HG03460 (cell line): ENCODE data around the gene STRA8.

Experiments
- ATAC-seq: cut with Tn5 transposase; IDR thresholded peaks from one replicate; pipeline ENCODE4 v1.9.1; 2021; ENCODE audit not compliant: unreplicated experiment

The STRA8 gene

GRCh38 chr7:135233570-135233969, at the start of gene STRA8:
TSS of gene STRA8 (plus strand) at chr7:135233838. CDS start at chr7:135240525, 6,687 bp downstream.
- ATAC-seq, result no peak

- ATAC-seq, result no peak
These were observed 49.3 kb upstream of the STRA8 start for GRCh38 chr7:135184254-135184841.

- no peak for ATAC-seq
These were observed 48.0 kb upstream of the STRA8 start for GRCh38 chr7:135185471-135186260.

- ATAC-seq, result no peak
These were observed 47.4 kb upstream of the STRA8 start for GRCh38 chr7:135186261-135186540.

GRCh38 chr7:135186841-135187253, 46.8 kb upstream of the STRA8 start:
- ATAC-seq, result peak; percentile 40

GRCh38 chr7:135188298-135188984, 45.2 kb upstream of the STRA8 start:
- ATAC-seq, result peak; percentile 43

GRCh38 chr7:135189221-135189662, 44.4 kb upstream of the STRA8 start:
- no peak for ATAC-seq

- no peak for ATAC-seq
These were observed 43.7 kb upstream of the STRA8 start for GRCh38 chr7:135189961-135190360.

GRCh38 chr7:135190703-135191102, 42.9 kb upstream of the STRA8 start:
- no peak for ATAC-seq

GRCh38 chr7:135192914-135193536, 40.6 kb upstream of the STRA8 start:
- ATAC-seq, result no peak

- ATAC-seq, result no peak
These were observed 40.0 kb upstream of the STRA8 start for GRCh38 chr7:135193615-135194081.

- no peak for ATAC-seq
These were observed 39.0 kb upstream of the STRA8 start for GRCh38 chr7:135194494-135195095.

- ATAC-seq, result no peak
These were observed 38.5 kb upstream of the STRA8 start for GRCh38 chr7:135195156-135195555.

- ATAC-seq, result no peak
These were observed 37.5 kb upstream of the STRA8 start for GRCh38 chr7:135195968-135196629.

GRCh38 chr7:135197343-135197742, 36.3 kb upstream of the STRA8 start:
- ATAC-seq, result no peak

GRCh38 chr7:135197906-135198655, 35.6 kb upstream of the STRA8 start:
- ATAC-seq, result no peak

GRCh38 chr7:135199439-135199838, 34.2 kb upstream of the STRA8 start:
- ATAC-seq, result no peak

- ATAC-seq, result no peak
These were observed 32.8 kb upstream of the STRA8 start for GRCh38 chr7:135200821-135201331.

- no peak for ATAC-seq
These were observed 32.3 kb upstream of the STRA8 start for GRCh38 chr7:135201350-135201749.

GRCh38 chr7:135204341-135204749, 29.3 kb upstream of the STRA8 start:
- no peak for ATAC-seq
